ENCODE data around the gene DRGX. TPM values are rescaled to one million over a fixed set of nuclear protein-coding genes. Genes with fewer than 3 reads are reported as not detected.

Gene DRGX
- total and polyA plus RNA-seq, 2 donors (not counting 1 experiment from before 2014, with no cell fraction given), result not detected

DNA sequence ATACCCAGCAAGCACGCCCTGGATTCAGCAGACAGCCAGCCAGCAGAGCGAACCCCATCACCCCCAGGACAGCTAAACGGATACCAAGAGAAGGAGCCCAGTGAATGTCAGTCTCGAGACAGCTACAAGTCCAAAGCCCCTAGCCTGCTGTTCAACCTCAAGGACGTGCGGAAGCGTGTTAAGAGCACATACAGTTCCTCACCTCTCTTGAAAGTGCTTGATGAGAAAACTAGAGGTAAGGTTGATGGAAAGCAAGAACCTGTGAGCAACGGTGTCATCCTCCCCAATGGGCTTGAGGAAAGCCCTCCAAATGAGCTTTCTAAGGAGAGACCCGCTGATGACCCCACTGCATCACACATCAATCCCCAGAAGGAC is 72.0 kb downstream of the DRGX start:
- no peaks in the 10 kb centered on the region for H3K27me3 ChIP-seq (replicated peaks in 1 of 4; ENCODE audit: control extremely low read depth in 1 of 4, control insufficient read depth in 3 of 4, insufficient read depth in 4 of 4, low read length in 3 of 4)
- 98% methylated on average over 4 of the region's 9 CpGs for WGBS (ENCODE audit: insufficient coverage)
- CTCF ChIA-PET, result no interaction called here

DNA sequence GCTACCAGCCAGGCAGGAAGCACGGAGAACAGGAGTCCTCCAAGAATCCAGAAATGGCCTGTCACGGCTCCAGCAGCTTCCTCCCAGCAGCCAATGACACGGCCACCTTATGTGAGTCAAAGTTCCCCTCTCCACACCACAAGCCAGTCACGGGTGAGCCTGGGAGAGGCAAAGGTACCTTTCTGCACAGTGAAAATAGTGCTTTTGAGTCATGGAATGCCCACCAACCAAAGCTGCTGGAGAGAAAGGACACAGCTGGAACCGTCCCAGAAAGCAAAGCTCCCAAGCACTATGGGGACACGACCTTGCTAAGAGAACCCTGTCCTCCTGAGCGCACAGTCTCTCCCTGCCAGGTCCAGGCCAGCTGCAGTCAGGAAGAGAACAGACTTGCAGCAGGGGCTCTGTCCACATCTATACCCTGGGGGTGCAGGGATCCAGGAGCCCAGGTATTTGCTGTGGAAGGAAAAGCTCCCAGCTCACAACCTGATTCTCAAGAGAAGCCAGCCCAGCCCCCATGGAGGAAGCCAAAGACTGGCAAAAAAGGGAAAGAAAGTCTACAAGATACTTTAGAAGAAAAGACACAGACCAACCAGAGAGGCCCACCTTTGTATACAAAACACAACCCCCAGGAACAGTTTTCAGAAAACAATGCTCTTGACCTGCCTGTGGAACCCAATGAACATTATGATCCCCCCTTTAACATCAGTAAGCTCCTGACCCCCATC is 72.6 kb downstream of the DRGX start:
- H3K36me3 ChIP-seq (replicated peaks in 1 of 2; ENCODE audit: control extremely low read depth in 1 of 2, control insufficient read depth in 1 of 2, extremely low read depth in 1 of 2, insufficient read depth in 2 of 2, low read length in 1 of 2), result no peaks in the 10 kb centered on the region
- no peaks in the 10 kb centered on the region for H3K4me1 ChIP-seq (ENCODE audit: control insufficient read depth in 2 of 2, insufficient read depth in 2 of 2, low read length in 2 of 2)
- TF ChIP-seq, protein P1, sequence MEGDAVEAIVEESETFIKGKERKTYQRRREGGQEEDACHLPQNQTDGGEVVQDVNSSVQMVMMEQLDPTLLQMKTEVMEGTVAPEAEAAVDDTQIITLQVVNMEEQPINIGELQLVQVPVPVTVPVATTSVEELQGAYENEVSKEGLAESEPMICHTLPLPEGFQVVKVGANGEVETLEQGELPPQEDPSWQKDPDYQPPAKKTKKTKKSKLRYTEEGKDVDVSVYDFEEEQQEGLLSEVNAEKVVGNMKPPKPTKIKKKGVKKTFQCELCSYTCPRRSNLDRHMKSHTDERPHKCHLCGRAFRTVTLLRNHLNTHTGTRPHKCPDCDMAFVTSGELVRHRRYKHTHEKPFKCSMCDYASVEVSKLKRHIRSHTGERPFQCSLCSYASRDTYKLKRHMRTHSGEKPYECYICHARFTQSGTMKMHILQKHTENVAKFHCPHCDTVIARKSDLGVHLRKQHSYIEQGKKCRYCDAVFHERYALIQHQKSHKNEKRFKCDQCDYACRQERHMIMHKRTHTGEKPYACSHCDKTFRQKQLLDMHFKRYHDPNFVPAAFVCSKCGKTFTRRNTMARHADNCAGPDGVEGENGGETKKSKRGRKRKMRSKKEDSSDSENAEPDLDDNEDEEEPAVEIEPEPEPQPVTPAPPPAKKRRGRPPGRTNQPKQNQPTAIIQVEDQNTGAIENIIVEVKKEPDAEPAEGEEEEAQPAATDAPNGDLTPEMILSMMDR (IDR thresholded peaks at IDR 0.05), result no peak
- no peak for TF ChIP-seq EZH2 (IDR thresholded peaks at IDR 0.05; ENCODE audit: borderline replicate concordance, insufficient read depth, low read depth, low read length, poor library complexity, severe bottlenecking)
- Mint-ChIP-seq H3K27me3 (peaks cover 10% of the 10 kb centered on the region), H3K4me1 (no peaks in the 10 kb centered on the region), H3K9me3 (ENCODE audit: insufficient read depth) (no peaks in the 10 kb centered on the region), H3K4me3 (no peak overlapping the region), H3K27ac (no peak overlapping the region)
- no peaks in the 10 kb centered on the region for H3K9me3 ChIP-seq (ENCODE audit: control extremely low read depth in 1 of 3, control insufficient read depth in 2 of 3, insufficient read depth in 1 of 3, low read length in 2 of 3)
- ChIA-PET POLR2A (no interaction called here), CTCF (no interaction called here)
- DNase-seq, result no peak
- no peaks in the 10 kb centered on the region for H3K79me2 ChIP-seq (ENCODE audit: control insufficient read depth, insufficient read depth, low read length)
- no peak overlapping the region for H3K4me3 ChIP-seq (ENCODE audit: control extremely low read depth in 1 of 5, extremely low read depth in 1 of 5, insufficient read depth in 1 of 5, low read depth in 2 of 5, low read length in 4 of 5)
- H3K27me3 ChIP-seq (replicated peaks in 1 of 4; ENCODE audit: control extremely low read depth in 1 of 4, control insufficient read depth in 3 of 4, insufficient read depth in 4 of 4, low read length in 3 of 4), result no peaks in the 10 kb centered on the region
- H3K4me2 ChIP-seq (replicated peaks; ENCODE audit: low read depth, low read length, poor library complexity, severe bottlenecking), result no peak overlapping the region
- ATAC-seq (ENCODE audit: low read depth), result no peak
- H3K9ac ChIP-seq (ENCODE audit: low read length), result no peak overlapping the region
- intact Hi-C loops (cut with micrococcal nuclease), result no loop called here
- H2AFZ ChIP-seq (ENCODE audit: insufficient read depth, low read depth, low read length, poor library complexity, severe bottlenecking), result no peak overlapping the region
- no peak overlapping the region for H3K27ac ChIP-seq (ENCODE audit: low read length in 2 of 2)
- WGBS (ENCODE audit: insufficient coverage), result 89% methylated on average over 6 of the region's 7 CpGs
- no peaks in the 10 kb centered on the region for H4K20me1 ChIP-seq (ENCODE audit: control insufficient read depth, insufficient read depth, low read length, poor library complexity, severe bottlenecking)

More for the DNA sequence above, 72.0 kb downstream of the DRGX start:
- H3K27ac ChIP-seq (ENCODE audit: low read length in 2 of 2), result no peak overlapping the region
- intact Hi-C loops (cut with micrococcal nuclease), result no loop called here
- no peak overlapping the region for H3K4me2 ChIP-seq (replicated peaks; ENCODE audit: low read depth, low read length, poor library complexity, severe bottlenecking)
- no peak overlapping the region for H3K4me3 ChIP-seq (ENCODE audit: control extremely low read depth in 1 of 5, extremely low read depth in 1 of 5, insufficient read depth in 1 of 5, low read depth in 2 of 5, low read length in 4 of 5)
- no peak overlapping the region for H3K9ac ChIP-seq (ENCODE audit: low read length)
- DNase-seq, result no peak
- H3K4me3 Mint-ChIP-seq, result no peak overlapping the region
- no peak overlapping the region for H2AFZ ChIP-seq (ENCODE audit: insufficient read depth, low read depth, low read length, poor library complexity, severe bottlenecking)
- H3K79me2 ChIP-seq (ENCODE audit: control insufficient read depth, insufficient read depth, low read length), result no peaks in the 10 kb centered on the region
- no peaks in the 10 kb centered on the region for H3K4me1 Mint-ChIP-seq
- no peaks in the 10 kb centered on the region for H4K20me1 ChIP-seq (ENCODE audit: control insufficient read depth, insufficient read depth, low read length, poor library complexity, severe bottlenecking)
- no peak for TF ChIP-seq EZH2 (IDR thresholded peaks at IDR 0.05; ENCODE audit: borderline replicate concordance, insufficient read depth, low read depth, low read length, poor library complexity, severe bottlenecking)
- TF ChIP-seq, protein P1 (IDR thresholded peaks at IDR 0.05), result no peak
- no peaks in the 10 kb centered on the region for H3K36me3 ChIP-seq (replicated peaks in 1 of 2; ENCODE audit: control extremely low read depth in 1 of 2, control insufficient read depth in 1 of 2, extremely low read depth in 1 of 2, insufficient read depth in 2 of 2, low read length in 1 of 2)
- POLR2A ChIA-PET, result no interaction called here
- no peaks in the 10 kb centered on the region for H3K9me3 Mint-ChIP-seq (ENCODE audit: insufficient read depth)
- no peaks in the 10 kb centered on the region for H3K4me1 ChIP-seq (ENCODE audit: control insufficient read depth in 2 of 2, insufficient read depth in 2 of 2, low read length in 2 of 2)
- no peaks in the 10 kb centered on the region for H3K9me3 ChIP-seq (ENCODE audit: control extremely low read depth in 1 of 3, control insufficient read depth in 2 of 3, insufficient read depth in 1 of 3, low read length in 2 of 3)
- H3K27me3 Mint-ChIP-seq, result peaks cover 12% of the 10 kb centered on the region
- no peak overlapping the region for H3K27ac Mint-ChIP-seq
- no peak for ATAC-seq (ENCODE audit: low read depth)

All from B cell (primary cell).